PFSK-1 (cell line): Measurements from ENCODE around the gene RFTN1.

Experiments
- FOXP2 ChIP-seq: optimal IDR thresholded peaks from 2 replicates; pipeline ENCODE3; 2011; ENCODE audit warnings: borderline replicate concordance, control low read depth, inconsistent platforms; ENCODE audit not compliant: insufficient read depth; ENCODE audit errors: extremely low read length, extremely low read depth
- POLR2AphosphoS5 ChIP-seq: IDR thresholded peaks from 2 replicates; pipeline ENCODE4 v1.6.1; 2012; ENCODE audit warnings: low read depth, mild to moderate bottlenecking, control low read depth, low read length, moderate library complexity
- SIN3A ChIP-seq: IDR thresholded peaks from 2 replicates; pipeline ENCODE4 v1.6.1; 2012; ENCODE audit warnings: mild to moderate bottlenecking, low read length, moderate library complexity, borderline replicate concordance; ENCODE audit not compliant: insufficient read depth
- TAF1 ChIP-seq: IDR thresholded peaks from 2 replicates; pipeline ENCODE4 v1.6.1; 2012; ENCODE audit warnings: low read length, control low read depth, borderline replicate concordance; ENCODE audit not compliant: insufficient read depth
- TF ChIP-seq, protein P1 (sequence below), 2 experiments: IDR thresholded peaks; 2 replicates each; pipeline versions ENCODE4 v1.6.1 to v1.8.0; 2011 to 2012; ENCODE audit warnings: low read depth in 2 of 2, low read length in 2 of 2, control low read depth in 1 of 2, inconsistent platforms in 1 of 2, mild to moderate bottlenecking in 1 of 2, moderate library complexity in 1 of 2; ENCODE audit not compliant: insufficient read depth in 1 of 2

DNA sequence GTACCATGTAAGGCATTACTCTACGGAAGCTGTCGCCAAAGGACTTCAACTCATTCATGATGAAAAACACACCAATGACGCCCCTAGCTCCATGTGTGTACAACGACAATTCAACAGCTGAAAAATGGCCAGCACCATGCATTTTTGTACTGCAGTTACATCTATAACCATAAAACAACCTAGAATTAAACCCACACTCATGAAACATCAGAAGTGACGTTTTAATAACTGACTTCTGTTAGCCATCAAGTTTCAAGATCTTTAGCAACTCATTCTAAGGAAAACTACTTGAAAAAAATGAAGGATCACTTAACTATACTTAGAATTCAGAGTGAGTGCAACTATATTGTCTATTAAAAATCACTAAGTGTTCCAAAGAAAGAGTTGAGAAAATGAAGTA, 84.9 kb downstream of the RFTN1 start:
- TF ChIP-seq POLR2AphosphoS5 (no peak), TAF1 (no peak), SIN3A (no peak), FOXP2 (no peak)
- TF ChIP-seq, protein P1, sequence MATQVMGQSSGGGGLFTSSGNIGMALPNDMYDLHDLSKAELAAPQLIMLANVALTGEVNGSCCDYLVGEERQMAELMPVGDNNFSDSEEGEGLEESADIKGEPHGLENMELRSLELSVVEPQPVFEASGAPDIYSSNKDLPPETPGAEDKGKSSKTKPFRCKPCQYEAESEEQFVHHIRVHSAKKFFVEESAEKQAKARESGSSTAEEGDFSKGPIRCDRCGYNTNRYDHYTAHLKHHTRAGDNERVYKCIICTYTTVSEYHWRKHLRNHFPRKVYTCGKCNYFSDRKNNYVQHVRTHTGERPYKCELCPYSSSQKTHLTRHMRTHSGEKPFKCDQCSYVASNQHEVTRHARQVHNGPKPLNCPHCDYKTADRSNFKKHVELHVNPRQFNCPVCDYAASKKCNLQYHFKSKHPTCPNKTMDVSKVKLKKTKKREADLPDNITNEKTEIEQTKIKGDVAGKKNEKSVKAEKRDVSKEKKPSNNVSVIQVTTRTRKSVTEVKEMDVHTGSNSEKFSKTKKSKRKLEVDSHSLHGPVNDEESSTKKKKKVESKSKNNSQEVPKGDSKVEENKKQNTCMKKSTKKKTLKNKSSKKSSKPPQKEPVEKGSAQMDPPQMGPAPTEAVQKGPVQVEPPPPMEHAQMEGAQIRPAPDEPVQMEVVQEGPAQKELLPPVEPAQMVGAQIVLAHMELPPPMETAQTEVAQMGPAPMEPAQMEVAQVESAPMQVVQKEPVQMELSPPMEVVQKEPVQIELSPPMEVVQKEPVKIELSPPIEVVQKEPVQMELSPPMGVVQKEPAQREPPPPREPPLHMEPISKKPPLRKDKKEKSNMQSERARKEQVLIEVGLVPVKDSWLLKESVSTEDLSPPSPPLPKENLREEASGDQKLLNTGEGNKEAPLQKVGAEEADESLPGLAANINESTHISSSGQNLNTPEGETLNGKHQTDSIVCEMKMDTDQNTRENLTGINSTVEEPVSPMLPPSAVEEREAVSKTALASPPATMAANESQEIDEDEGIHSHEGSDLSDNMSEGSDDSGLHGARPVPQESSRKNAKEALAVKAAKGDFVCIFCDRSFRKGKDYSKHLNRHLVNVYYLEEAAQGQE (IDR thresholded peaks at IDR 0.05; ENCODE audit: insufficient read depth in 1 of 2, low read depth in 2 of 2, low read length in 2 of 2): no peak
